Stromal cell of bone marrow (primary cell): ENCODE results near the gene SLC4A2.
A peak's percentile ranks its signal among the peaks of the same experiment; 100 is the strongest.
"Not testable (repeated sequence)": the region's sequence is repeated elsewhere in the genome, so short reads cannot be mapped to it uniquely, and the experiment has no call there.

Experiments used
- DNase-seq: peaks from one replicate; pipeline ENCODE4 v3.0.0-alpha.2; 2012; ENCODE audit warnings: low read depth

Gene SLC4A2, protein sequence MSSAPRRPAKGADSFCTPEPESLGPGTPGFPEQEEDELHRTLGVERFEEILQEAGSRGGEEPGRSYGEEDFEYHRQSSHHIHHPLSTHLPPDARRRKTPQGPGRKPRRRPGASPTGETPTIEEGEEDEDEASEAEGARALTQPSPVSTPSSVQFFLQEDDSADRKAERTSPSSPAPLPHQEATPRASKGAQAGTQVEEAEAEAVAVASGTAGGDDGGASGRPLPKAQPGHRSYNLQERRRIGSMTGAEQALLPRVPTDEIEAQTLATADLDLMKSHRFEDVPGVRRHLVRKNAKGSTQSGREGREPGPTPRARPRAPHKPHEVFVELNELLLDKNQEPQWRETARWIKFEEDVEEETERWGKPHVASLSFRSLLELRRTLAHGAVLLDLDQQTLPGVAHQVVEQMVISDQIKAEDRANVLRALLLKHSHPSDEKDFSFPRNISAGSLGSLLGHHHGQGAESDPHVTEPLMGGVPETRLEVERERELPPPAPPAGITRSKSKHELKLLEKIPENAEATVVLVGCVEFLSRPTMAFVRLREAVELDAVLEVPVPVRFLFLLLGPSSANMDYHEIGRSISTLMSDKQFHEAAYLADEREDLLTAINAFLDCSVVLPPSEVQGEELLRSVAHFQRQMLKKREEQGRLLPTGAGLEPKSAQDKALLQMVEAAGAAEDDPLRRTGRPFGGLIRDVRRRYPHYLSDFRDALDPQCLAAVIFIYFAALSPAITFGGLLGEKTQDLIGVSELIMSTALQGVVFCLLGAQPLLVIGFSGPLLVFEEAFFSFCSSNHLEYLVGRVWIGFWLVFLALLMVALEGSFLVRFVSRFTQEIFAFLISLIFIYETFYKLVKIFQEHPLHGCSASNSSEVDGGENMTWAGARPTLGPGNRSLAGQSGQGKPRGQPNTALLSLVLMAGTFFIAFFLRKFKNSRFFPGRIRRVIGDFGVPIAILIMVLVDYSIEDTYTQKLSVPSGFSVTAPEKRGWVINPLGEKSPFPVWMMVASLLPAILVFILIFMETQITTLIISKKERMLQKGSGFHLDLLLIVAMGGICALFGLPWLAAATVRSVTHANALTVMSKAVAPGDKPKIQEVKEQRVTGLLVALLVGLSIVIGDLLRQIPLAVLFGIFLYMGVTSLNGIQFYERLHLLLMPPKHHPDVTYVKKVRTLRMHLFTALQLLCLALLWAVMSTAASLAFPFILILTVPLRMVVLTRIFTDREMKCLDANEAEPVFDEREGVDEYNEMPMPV

DNA sequence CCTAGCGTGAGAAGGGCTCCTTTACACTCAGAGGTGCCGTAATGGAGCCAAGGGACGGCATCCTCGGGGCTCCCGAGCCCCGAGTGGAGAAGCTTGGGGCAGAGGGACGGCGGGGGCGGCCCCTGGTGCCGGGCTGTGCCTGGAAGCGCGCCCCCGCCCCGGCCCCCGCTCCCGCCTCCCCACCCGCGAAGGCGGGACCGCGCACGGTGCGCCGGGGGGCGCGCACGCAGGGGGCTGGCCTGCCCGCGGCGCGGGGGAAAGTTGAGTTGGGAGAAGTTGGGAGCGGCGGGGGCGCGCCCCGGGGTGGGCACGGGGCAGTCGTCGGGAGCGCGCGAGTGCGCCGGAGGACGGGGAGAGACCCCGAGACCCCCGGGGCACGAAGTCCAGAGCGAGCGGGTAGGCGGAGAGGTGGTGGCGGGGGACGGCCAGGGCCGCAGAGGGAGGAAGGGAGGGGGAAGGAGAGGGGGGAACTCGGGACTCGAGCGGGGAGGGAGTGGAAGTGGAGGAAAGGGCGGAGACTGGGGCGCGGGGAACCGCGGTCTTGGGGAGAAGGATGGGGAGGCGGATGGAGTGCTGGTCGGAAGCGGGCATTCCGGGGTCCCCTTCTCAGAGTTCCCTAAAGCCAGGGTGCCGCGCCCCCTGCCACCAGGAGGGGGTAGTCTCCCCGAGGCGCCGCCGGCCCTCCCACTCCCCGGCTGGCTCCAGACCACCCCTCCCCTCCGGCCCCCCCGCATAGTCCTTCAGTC is at the start of gene SLC4A2:
Gene SLC4A2 (plus strand): TSS at position 223 of the 746 bp plus-strand sequence. CDS start 2,399 bp downstream, outside the sequence.
- DNase-seq = peak; percentile 57

DNA sequence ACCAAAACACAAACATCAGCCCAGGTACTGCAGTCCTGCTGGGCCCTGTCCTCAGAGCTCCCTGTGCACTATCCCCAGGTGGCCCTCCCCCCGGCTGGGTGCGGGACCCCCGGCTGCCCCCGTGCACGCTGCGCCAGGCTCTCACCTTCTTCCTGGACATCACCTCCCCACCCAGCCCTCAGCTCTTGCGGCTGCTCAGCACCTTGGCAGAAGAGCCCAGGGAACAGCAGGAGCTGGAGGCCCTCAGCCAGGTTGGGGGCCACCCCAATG is 49.4 kb upstream of the SLC4A2 start:
- DNase-seq = no peak

DNA sequence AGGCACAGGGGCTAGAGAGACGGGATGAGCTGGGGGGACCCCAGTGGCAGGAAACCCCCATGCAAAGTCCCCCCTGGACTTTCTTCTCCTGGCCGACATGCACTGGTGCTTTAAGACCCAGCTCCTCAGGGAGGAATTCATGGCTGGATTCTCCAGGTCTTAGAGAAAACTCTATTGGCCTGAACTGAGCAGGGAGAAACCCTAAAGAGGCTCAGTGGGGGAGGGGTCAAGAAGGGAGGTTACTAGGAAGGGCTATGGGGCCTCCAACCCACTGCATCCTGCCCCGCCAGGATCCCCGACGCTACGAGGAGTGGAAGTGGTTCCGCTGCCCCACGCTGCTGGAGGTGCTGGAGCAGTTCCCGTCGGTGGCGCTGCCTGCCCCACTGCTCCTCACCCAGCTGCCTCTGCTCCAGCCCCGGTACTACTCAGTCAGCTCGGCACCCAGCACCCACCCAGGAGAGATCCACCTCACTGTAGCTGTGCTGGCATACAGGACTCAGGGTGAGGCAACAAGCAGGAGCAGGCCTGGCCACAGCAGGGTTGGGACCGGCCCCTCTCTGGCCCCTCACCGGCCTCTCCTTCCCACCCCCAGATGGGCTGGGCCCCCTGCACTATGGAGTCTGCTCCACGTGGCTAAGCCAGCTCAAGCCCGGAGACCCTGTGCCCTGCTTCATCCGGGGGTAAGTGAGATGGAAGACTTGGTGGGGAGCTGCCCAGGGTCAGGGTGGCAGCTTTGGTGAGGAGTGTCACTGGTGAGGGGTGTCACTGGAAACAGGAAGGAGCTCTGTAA is 48.9 kb upstream of the SLC4A2 start:
- DNase-seq = no peak

DNA sequence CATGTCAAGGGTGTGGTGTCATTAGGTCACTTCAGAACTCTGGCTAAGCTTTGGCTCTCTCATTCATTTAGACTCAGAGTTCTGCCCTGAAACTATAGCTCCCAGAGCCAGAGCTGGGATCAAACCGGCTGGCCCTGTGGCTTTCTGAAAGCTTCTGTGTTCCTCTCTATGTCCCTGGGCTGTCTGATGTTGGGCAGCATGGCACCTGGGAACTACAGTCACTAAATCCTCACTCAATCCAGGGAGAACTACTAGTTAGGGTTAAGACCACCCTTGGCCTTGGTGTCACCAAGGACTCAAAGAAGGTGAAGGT is 48.3 kb upstream of the SLC4A2 start:
- DNase-seq = no peak

DNA sequence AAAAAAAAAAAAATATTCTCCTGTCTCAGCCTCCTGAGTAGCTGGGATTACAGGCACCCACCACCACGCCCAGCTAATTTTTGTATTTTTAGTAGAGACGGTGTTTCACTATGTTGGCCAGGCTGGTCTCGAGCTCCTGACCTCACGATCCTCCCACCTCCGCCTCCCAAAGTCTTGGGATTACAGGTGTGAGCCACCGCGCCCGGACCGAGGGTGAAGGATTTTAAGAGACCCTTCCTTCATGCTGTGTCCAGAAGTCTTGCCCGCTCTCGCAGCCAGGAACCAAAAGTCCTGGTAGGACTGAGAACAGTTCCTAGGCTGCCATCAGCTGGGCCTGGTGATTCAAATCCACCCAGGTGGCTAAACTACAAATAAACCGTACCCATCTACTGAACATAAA is 47.8 kb upstream of the SLC4A2 start:
- not testable (repeated sequence) for DNase-seq

DNA sequence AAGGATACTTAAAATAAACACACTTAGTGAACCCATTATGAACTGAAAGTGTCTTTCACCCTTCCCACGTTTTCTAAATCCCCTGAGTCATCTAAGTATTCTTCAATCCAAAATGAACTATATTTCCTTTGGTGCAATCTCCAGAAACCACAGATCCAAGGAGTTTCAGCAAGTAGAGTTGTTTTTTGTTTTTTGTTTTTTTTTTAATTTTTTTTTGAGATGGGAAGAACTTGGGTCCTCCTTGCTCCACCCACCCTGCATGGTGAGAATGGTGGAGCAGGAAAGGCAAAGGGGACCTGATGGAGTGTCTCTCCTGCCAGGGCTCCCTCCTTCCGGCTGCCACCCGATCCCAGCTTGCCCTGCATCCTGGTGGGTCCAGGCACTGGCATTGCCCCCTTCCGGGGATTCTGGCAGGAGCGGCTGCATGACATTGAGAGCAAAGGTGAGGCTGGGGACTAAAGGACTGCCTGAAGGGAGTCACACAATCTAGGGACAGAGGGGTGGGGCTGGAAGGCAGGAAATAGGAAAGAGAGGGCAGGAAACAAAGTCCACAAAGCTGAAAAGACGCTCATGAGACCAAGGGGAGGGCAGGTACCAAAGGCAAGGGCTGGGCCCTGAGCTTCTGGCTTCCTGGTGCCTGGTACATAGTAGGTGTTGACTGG is 47.2 kb upstream of the SLC4A2 start:
- no peak for DNase-seq

DNA sequence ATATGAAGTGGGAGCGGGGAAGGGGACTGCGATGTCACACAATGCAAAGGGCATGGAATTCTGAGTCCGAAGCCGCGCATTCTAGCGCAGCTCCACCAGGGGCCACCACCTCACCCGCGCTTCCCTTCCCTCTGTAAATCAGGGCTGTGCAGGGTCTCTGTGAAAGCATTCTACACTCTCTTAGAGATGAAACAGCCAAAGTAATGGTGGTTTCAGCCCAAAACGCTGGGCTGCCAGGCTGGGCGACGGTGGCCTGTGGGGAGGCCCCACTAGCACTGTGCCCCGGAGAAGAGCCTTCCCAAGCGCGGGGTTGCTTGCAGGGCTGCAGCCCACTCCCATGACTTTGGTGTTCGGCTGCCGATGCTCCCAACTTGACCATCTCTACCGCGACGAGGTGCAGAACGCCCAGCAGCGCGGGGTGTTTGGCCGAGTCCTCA is 46.5 kb upstream of the SLC4A2 start:
- DNase-seq = no peak

DNA sequence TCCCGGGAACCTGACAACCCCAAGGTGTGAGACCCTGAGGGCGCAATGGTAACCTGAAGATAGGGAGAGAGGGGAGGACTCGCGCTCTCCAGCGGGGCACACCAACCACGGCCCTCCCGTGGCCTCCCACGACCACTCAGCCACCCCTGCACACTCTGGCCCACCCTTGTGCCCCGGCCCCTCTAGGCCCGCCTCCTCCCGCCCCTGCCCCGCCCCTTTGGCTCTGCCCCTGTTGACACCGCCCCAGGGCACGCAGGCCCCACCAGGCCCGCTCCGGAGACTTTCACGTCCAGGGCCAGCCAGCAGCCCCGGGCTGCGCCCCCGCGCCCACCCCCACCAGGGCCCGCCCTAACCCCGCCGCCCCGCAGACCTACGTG is 46.0 kb upstream of the SLC4A2 start:
- DNase-seq = no peak

DNA sequence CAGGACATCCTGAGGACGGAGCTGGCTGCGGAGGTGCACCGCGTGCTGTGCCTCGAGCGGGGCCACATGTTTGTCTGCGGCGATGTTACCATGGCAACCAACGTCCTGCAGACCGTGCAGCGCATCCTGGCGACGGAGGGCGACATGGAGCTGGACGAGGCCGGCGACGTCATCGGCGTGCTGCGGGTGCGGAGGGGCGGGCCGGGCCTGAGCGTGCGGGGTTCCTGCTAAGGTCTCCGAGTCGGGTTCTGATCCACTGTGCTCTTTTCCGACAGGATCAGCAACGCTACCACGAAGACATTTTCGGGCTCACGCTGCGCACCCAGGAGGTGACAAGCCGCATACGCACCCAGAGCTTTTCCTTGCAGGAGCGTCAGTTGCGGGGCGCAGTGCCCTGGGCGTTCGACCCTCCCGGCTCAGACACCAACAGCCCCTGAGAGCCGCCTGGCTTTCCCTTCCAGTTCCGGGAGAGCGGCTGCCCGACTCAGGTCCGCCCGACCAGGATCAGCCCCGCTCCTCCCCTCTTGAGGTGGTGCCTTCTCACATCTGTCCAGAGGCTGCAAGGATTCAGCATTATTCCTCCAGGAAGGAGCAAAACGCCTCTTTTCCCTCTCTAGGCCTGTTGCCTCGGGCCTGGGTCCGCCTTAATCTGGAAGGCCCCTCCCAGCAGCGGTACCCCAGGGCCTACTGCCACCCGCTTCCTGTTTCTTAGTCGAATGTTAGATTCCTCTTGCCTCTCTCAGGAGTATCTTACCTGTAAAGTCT is 45.5 kb upstream of the SLC4A2 start:
- peak; percentile 21 for DNase-seq

DNA sequence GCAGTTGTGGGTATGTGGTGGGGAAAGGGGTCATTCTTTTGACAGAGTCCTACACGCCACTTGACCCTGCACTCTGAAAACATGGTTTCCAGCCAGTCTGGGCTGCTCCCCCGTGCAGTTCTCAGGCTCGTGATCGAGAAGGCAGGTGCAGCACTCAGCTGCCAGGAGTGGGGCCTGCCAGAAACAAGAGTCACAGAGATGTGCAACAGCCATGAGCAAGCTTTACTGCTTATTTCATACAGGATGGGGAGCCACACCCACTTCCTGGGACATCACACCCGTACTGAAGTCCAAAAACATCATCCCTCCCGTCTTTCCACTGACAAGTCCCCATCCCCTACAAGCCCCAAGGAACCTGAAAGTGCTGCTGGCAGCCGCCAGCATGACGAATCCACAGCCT is 44.4 kb upstream of the SLC4A2 start:
- DNase-seq = no peak

DNA sequence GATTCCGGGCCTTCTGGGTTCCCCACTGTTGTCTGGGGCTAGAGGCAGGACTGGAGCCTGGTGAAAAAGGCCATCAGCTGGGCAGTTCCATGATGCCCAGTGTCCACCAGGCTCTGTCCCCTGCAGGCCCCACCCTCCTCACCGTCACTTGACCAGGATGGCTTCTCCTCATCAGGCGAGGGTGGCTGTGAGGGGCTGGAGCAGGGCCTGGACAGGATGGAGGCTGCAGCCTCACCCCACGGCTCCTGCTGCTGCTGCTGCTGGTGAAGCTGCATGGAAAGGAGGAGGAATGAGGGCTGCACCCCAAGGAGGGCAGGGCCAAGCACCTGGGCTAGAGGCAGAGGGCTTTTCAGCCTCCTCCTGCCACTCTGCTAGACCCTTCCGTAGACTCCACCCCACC is 43.4 kb upstream of the SLC4A2 start:
- DNase-seq = no peak

DNA sequence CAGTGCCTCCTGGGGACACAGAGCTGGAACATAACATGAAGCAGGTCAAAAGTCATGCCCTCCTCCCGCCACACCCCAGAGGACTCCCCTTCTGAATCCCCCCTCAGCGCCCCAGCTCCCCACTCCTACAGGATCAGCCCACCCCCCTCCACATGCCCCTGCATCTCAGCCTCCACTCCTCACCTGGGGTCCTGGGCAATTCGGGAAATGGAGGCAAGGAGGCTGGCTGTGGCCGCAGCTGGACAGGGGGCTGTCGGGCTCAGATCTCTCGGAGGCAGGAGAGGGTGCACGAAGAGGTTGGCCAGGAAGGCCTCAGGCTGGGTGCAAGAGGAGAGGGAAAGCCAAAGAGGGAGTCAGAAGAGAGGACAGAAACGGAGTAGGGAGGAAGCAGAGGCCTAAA is 42.9 kb upstream of the SLC4A2 start:
- no peak for DNase-seq

DNA sequence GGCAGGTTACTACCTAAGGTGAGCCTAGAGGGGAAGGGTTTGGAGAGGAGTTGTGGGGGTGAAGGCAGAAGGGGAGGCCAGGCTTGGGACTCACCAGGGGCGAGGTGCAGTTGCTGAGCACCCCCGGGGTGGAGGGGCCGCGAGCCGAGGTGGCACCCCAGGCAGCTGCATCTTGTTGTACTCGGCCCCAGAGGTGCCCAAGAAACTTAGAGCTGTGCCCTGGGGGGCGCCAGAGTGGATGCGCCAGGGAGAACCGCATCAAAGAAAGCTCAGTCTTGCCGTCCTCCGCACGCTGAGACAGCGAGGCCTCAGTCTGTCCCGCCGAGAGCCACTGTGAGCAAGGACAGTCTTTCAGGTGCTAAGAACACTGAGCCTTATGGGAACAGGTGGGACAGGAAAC is 42.4 kb upstream of the SLC4A2 start:
- DNase-seq = no peak

DNA sequence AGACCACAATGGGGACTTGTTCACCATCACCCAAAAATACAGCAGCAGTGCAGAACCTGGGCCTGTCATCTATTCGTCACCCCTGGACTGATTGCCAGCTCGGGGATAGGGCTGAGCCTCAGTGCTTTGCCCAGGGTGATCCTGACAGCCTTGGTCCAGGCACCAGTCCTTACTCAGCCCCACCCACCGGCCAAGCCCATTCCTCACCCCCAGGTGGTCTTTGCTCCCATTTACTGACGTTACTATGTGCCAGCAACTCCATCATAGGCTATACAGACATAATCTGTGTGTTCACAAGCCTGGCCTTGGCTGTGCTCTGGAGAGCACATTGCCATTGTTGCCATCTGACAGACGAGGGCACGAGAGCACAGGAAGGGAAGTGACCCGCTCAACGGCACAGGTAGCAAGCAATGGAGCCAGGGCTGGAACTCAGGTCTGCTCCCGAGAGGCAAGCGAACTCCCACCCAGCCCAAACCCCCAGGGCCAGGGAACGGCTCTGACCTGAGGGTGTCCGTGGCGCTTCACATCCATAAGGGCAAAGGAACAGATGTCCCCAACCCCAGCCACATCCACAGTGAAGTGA is 41.9 kb upstream of the SLC4A2 start:
- no peak for DNase-seq

DNA sequence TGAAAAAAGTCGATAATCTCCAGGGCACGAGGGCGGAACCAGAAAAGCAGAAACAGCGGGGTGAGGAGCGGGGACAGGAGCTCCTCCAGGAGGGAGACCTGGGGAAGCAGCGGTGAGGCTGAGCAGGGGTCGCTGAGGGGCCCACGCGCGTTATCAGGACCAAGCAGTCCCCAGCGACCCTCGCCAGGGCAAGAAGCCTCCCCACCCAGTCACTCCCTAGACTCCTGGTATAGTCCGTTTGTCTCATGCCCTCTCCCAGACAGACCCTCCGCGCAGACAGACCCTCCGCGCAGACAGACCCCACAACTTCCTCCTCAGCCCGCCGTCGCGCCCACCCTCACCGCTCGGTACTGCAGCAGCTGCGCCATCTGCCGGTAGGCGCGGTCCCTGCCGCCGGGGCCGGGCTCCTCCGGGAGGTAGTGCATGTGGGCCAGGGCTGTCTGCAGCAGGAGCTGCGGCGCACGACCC is 41.4 kb upstream of the SLC4A2 start:
- no peak for DNase-seq

DNA sequence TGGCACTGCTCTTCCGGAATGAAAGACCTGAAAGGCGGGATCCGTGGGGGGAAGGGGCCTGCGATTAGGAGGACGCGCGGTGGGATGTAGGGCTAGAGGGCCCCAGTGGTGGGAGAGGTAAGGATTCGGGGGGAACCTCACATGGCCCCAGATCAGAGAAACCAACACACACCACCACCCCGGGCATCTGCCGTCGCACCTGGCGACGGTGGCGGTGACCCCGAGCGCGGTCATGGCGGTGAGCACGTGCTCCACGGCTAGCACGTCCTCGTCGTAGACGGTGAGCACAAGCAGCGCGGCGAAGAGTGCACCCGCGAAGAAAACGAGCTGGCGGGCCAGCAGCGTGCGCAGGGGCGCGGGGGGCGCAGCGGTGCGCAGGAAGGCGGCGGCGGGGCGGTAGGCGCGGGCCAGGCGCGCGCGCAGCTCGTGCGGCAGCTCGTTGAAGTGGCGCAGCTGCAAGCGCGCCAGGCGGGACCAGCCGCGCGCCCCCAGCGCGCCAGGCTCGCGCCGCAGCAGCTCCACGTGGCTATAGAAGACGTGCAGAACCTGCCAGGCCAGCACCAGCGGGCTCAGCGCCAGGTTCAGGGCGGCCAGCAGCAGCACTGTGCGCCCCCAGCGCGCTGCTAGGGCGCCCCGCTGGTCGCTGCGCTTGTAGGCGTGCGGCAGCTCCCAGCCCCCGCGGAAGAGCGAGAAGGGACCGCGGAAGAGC is 40.8 kb upstream of the SLC4A2 start:
- no peak for DNase-seq

DNA sequence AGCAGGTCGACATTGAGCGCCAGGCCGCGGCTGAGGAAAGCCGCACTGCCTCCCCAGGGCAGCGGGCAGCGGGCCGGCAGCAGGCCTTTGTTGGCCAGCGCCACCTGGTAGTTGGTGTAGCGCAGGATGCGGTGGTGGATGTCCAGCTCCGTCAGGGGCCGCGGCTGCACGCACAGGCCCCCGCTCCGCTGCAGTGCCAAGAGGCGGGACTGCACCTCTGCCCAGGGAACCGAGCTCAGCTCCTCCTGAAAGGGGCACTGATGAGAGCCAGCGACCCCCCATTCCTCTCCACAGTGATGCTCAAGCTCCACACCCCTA is 40.3 kb upstream of the SLC4A2 start:
- no peak for DNase-seq

DNA sequence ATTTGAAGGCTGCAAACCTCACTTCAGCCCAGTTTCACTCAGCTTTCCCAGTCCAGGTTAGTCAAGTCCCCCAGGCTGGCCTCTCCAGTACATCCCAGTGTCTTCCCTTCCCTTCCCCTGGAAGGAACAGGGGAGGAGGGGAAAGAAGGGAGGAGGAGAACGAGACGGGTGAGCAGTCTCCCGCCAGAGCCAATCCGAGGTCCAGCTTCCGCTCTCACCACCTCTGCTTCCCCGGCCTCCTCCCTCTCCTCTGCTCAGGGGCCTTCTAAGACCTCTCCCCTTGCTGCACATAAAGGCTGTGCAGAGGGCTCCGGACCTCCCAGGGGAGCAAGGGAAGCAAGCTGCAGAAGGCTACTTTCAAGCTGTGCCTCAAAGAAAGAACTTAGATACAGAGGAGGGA is 39.2 kb upstream of the SLC4A2 start:
- no peak for DNase-seq

DNA sequence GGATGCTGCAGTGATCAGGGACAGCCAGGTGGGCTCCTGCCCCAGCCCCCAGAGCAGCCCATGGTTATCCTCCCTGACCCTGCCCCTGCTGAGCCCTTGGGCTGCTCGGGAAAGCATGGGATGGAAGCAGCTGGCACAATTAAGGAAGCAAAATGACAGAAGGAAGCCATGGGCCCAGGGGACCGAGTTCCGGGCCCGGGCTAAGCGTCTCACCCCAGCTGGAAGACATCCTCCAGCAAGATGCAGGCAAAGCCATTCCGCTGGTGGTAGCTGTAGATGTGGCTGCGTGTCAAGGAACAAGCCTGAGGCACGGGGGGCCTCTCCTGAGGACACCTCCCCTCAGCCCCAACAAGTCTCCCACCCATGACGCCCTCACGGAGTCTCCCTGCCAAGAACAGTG is 36.2 kb upstream of the SLC4A2 start:
- DNase-seq = no peak
